HEK293 (cell line): ENCODE results near the gene C6orf163.
A peak's percentile ranks its signal among the peaks of the same experiment; 100 is the strongest.

Experiments used
- ATF2 ChIP-seq: fragments of 450-650 bp; formaldehyde crosslinking; IDR thresholded peaks from 2 replicates; pipeline ENCODE4 v1.5.1; 2016; ENCODE audit warnings: missing biosample characterization, missing genetic modification characterization, low read depth
- GLIS2 ChIP-seq: fragments of 450-650 bp; formaldehyde crosslinking; IDR thresholded peaks from 2 replicates; pipeline ENCODE4 v1.5.1; 2016; ENCODE audit warnings: missing biosample characterization, missing genetic modification characterization
- HOXA7 ChIP-seq: sonication (generic); formaldehyde crosslinking; IDR thresholded peaks from 2 replicates; pipeline ENCODE4 v1.8.1; 2022; ENCODE audit warnings: missing genetic modification reagents, borderline replicate concordance
- HOXD13 ChIP-seq: sonication (generic); formaldehyde crosslinking; IDR thresholded peaks from 2 replicates; pipeline ENCODE4 v1.8.0; 2022; ENCODE audit warnings: missing genetic modification reagents, borderline replicate concordance
- KLF17 ChIP-seq: fragments of 450-650 bp; formaldehyde crosslinking; IDR thresholded peaks from 2 replicates; pipeline ENCODE4 v1.5.1; 2016; ENCODE audit warnings: missing biosample characterization, missing genetic modification characterization
- RBAK ChIP-seq: fragments of 450-650 bp; formaldehyde crosslinking; IDR thresholded peaks from 2 replicates; pipeline ENCODE4 v1.5.1; 2016; ENCODE audit warnings: missing biosample characterization, missing genetic modification characterization
- REST ChIP-seq: fragments of 450-650 bp; formaldehyde crosslinking; IDR thresholded peaks from 2 replicates; pipeline ENCODE4 v1.5.1; 2016; ENCODE audit warnings: missing biosample characterization, missing genetic modification characterization
- SETDB1 ChIP-seq: IDR thresholded peaks from one replicate; pipeline ENCODE4 v1.6.1; 2017; ENCODE audit warnings: mild to moderate bottlenecking, low read length, moderate library complexity, mixed read lengths; ENCODE audit not compliant: insufficient read length
- TRIM28 ChIP-seq: IDR thresholded peaks from 2 replicates; pipeline ENCODE4 v1.6.1; 2011; ENCODE audit warnings: low read length, control low read depth, borderline replicate concordance
- ZBTB49 ChIP-seq: fragments of 450-650 bp; formaldehyde crosslinking; IDR thresholded peaks from 2 replicates; pipeline ENCODE4 v1.5.1; 2016; ENCODE audit warnings: missing biosample characterization, missing genetic modification characterization, low read depth
- ZFHX2 ChIP-seq: fragments of 450-650 bp; formaldehyde crosslinking; conservative IDR thresholded peaks from 2 replicates; pipeline ENCODE4 v1.5.1; 2016; ENCODE audit warnings: missing biosample characterization, missing genetic modification characterization
- ZNF112 ChIP-seq: fragments of 450-650 bp; formaldehyde crosslinking; IDR thresholded peaks from 2 replicates; pipeline ENCODE4 v1.5.0; 2017; ENCODE audit warnings: missing biosample characterization, missing genetic modification characterization
- ZNF138 ChIP-seq: fragments of 450-650 bp; formaldehyde crosslinking; IDR thresholded peaks from 2 replicates; pipeline ENCODE4 v1.5.1; 2016; ENCODE audit warnings: missing biosample characterization, missing genetic modification characterization, borderline replicate concordance
- ZNF560 ChIP-seq: fragments of 450-650 bp; formaldehyde crosslinking; IDR thresholded peaks from 2 replicates; pipeline ENCODE4 v1.5.1; 2017; ENCODE audit warnings: missing biosample characterization, missing genetic modification characterization, borderline replicate concordance
- ZNF596 ChIP-seq: fragments of 450-650 bp; IDR thresholded peaks from 2 replicates; pipeline ENCODE4 v1.5.0; 2018; ENCODE audit warnings: missing biosample characterization, mild to moderate bottlenecking, missing genetic modification characterization, moderate library complexity
- ZNF621 ChIP-seq: fragments of 450-650 bp; formaldehyde crosslinking; IDR thresholded peaks from 2 replicates; pipeline ENCODE4 v1.5.1; 2017; ENCODE audit warnings: missing biosample characterization, missing genetic modification characterization
- ZSCAN16 ChIP-seq: fragments of 450-650 bp; formaldehyde crosslinking; IDR thresholded peaks from 2 replicates; pipeline ENCODE4 v1.5.1; 2016; ENCODE audit warnings: missing biosample characterization, missing genetic modification characterization
- ZSCAN18 ChIP-seq: fragments of 450-650 bp; formaldehyde crosslinking; IDR thresholded peaks from 2 replicates; pipeline ENCODE4 v1.5.1; 2016; ENCODE audit warnings: missing biosample characterization, missing genetic modification characterization
- TF ChIP-seq, protein P1 (sequence below): fragments of 450-650 bp; formaldehyde crosslinking; IDR thresholded peaks from 2 replicates; pipeline ENCODE4 v1.5.1; 2016; ENCODE audit warnings: missing biosample characterization, missing genetic modification characterization
- TF ChIP-seq, protein P2 (sequence below): fragments of 450-650 bp; formaldehyde crosslinking; IDR thresholded peaks from 2 replicates; pipeline ENCODE4 v1.5.1; 2016; ENCODE audit warnings: missing biosample characterization, missing genetic modification characterization
- TF ChIP-seq, protein P3 (sequence below): fragments of 450-650 bp; formaldehyde crosslinking; IDR thresholded peaks from 2 replicates; pipeline ENCODE4 v1.5.1; 2017; ENCODE audit warnings: missing biosample characterization, missing genetic modification characterization

The C6orf163 gene

DNA sequence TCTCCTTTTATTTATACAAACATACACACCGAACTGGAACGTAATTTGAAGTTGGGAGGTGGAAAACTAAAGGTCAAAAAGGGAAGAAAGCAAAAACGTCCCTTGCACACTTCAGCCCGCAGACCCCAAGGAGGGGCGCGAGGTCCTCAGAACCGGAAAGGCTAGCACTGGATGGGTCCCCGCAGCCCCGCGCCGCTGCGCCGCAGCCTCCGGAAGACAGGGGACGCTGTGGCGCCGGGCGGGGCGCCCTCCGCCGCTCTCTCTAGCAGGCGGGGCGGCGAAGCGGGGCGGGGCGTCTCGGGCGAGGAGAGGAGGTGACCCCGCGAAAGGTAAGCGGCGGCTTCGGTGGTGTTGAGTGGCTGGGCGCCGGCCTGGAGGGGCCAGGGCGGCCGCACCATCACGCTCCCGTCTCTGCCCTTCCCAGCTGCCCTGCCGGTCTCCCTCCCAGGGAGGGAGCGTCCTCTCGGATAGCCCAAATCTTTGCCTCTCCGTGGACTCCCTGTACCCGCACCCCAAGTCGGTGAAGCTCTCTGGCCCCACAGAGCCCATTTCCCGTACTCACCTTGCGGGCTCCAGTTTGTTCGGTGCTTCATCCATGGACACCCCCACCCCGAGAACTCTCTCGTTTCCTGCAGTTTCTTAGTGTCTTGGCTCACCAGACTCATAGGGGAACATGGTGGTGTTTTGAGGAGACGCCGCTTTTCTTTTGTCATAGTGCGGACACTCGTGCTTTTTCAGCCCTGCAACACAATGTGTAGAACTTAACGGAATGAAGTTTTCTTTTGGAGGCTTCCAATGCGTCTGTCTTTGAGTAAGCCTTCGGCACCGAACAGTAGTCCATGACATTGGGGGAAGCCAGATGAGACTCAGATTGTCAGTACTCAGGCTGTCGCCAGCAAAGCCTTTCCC, 22.1 kb upstream of the C6orf163 start, which contains the start of gene SMIM8 (continued):
- no peak for TF ChIP-seq ZSCAN18
- no peak for TF ChIP-seq ZNF112 (tag by site-specific recombination)
- peak; percentile 64; the same call in 1 of the 2 replicates for TF ChIP-seq TRIM28
- no peak for TF ChIP-seq SETDB1
- no peak for TF ChIP-seq HOXA7 (CRISPR knock-in tag)
- TF ChIP-seq REST (tag by site-specific recombination), result no peak; the same call in 1 of the 2 replicates
- peak; percentile 75; the same call in 1 of the 2 replicates for TF ChIP-seq GLIS2 (tag by site-specific recombination)
- 0 out of 2 replicates have a peak, but pooled peaks have one; percentile 33 for TF ChIP-seq ZSCAN16
- 0 out of 2 replicates have a peak, but pooled peaks have one; percentile 18 for TF ChIP-seq ZNF560 (tag by site-specific recombination)
- TF ChIP-seq ZNF621 (tag by site-specific recombination), result no peak
- TF ChIP-seq, protein P1, sequence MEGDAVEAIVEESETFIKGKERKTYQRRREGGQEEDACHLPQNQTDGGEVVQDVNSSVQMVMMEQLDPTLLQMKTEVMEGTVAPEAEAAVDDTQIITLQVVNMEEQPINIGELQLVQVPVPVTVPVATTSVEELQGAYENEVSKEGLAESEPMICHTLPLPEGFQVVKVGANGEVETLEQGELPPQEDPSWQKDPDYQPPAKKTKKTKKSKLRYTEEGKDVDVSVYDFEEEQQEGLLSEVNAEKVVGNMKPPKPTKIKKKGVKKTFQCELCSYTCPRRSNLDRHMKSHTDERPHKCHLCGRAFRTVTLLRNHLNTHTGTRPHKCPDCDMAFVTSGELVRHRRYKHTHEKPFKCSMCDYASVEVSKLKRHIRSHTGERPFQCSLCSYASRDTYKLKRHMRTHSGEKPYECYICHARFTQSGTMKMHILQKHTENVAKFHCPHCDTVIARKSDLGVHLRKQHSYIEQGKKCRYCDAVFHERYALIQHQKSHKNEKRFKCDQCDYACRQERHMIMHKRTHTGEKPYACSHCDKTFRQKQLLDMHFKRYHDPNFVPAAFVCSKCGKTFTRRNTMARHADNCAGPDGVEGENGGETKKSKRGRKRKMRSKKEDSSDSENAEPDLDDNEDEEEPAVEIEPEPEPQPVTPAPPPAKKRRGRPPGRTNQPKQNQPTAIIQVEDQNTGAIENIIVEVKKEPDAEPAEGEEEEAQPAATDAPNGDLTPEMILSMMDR (tag by site-specific recombination), result peak; percentile 96
- TF ChIP-seq, protein P2, sequence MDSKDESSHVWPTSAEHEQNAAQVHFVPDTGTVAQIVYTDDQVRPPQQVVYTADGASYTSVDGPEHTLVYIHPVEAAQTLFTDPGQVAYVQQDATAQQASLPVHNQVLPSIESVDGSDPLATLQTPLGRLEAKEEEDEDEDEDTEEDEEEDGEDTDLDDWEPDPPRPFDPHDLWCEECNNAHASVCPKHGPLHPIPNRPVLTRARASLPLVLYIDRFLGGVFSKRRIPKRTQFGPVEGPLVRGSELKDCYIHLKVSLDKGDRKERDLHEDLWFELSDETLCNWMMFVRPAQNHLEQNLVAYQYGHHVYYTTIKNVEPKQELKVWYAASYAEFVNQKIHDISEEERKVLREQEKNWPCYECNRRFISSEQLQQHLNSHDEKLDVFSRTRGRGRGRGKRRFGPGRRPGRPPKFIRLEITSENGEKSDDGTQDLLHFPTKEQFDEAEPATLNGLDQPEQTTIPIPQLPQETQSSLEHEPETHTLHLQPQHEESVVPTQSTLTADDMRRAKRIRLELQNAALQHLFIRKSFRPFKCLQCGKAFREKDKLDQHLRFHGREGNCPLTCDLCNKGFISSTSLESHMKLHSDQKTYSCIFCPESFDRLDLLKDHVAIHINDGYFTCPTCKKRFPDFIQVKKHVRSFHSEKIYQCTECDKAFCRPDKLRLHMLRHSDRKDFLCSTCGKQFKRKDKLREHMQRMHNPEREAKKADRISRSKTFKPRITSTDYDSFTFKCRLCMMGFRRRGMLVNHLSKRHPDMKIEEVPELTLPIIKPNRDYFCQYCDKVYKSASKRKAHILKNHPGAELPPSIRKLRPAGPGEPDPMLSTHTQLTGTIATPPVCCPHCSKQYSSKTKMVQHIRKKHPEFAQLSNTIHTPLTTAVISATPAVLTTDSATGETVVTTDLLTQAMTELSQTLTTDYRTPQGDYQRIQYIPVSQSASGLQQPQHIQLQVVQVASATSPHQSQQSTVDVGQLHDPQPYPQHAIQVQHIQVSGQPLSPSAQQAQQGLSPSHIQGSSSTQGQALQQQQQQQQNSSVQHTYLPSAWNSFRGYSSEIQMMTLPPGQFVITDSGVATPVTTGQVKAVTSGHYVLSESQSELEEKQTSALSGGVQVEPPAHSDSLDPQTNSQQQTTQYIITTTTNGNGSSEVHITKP (tag by site-specific recombination), result peak; percentile 67
- TF ChIP-seq KLF17 (tag by site-specific recombination), result peak; percentile 94
- peak; percentile 46 for TF ChIP-seq ZFHX2 (tag by site-specific recombination)
- TF ChIP-seq, protein P3, sequence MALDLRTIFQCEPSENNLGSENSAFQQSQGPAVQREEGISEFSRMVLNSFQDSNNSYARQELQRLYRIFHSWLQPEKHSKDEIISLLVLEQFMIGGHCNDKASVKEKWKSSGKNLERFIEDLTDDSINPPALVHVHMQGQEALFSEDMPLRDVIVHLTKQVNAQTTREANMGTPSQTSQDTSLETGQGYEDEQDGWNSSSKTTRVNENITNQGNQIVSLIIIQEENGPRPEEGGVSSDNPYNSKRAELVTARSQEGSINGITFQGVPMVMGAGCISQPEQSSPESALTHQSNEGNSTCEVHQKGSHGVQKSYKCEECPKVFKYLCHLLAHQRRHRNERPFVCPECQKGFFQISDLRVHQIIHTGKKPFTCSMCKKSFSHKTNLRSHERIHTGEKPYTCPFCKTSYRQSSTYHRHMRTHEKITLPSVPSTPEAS (tag by site-specific recombination), result no peak
- no peak for TF ChIP-seq HOXD13
- TF ChIP-seq ATF2 (tag by site-specific recombination), result no peak
- TF ChIP-seq RBAK, result no peak
- TF ChIP-seq ZNF596, result peak; percentile 80
- no peak for TF ChIP-seq ZNF138 (tag by site-specific recombination)
- no peak for TF ChIP-seq ZBTB49 (tag by site-specific recombination)
